Amygdala (tissue), 56 donors: ENCODE results near the gene PRKN.
A peak's percentile ranks its signal among the peaks of the same experiment; 100 is the strongest.

Experiments used
- DNase-seq, 56 donors: peaks; one replicate each; lab custom pipeline; 2025; lab: John Stamatoyannopoulos, UW

Gene PRKN

GRCh38 chr6:162165479-162165878 is 562.1 kb downstream of the PRKN start:
- DNase-seq, result no peak

- DNase-seq, result peak in 1 of 56 donors; percentile 9
Measured at GRCh38 chr6:162157167-162157870, 570.2 kb downstream of the PRKN start.

GRCh38 chr6:162156146-162156545 is 571.4 kb downstream of the PRKN start:
- no peak for DNase-seq

- DNase-seq, result no peak
Measured at GRCh38 chr6:162154930-162155329, 572.6 kb downstream of the PRKN start.

- DNase-seq, result no peak
Measured at GRCh38 chr6:162154001-162154400, 573.6 kb downstream of the PRKN start.

- DNase-seq, result no peak
Measured at GRCh38 chr6:162153120-162153519, 574.4 kb downstream of the PRKN start.

- no peak for DNase-seq
Measured at GRCh38 chr6:162151021-162151665, 576.4 kb downstream of the PRKN start.

GRCh38 chr6:162150295-162150694 is 577.3 kb downstream of the PRKN start:
- DNase-seq, result no peak

GRCh38 chr6:162149786-162150185 is 577.8 kb downstream of the PRKN start:
- no peak for DNase-seq

GRCh38 chr6:162147805-162148204 is 579.8 kb downstream of the PRKN start:
- no peak for DNase-seq

GRCh38 chr6:162147281-162147680 is 580.3 kb downstream of the PRKN start:
- no peak for DNase-seq

- DNase-seq, result no peak
Measured at GRCh38 chr6:162140251-162140852, 587.2 kb downstream of the PRKN start.

- DNase-seq, result no peak
Measured at GRCh38 chr6:162125659-162126058, 601.9 kb downstream of the PRKN start.

- peak in 1 of 56 donors; percentile 6 for DNase-seq
Measured at GRCh38 chr6:162124710-162125435, 602.7 kb downstream of the PRKN start.

- no peak for DNase-seq
Measured at GRCh38 chr6:162123797-162124196, 603.8 kb downstream of the PRKN start.

- peak in 11 of 56 donors; percentile 3 to 27 (median 6) for DNase-seq
Measured at GRCh38 chr6:162119341-162119740, 608.2 kb downstream of the PRKN start.

- no peak for DNase-seq
Measured at GRCh38 chr6:162118706-162119105, 608.9 kb downstream of the PRKN start.

GRCh38 chr6:162116902-162117525 is 610.6 kb downstream of the PRKN start:
- no peak for DNase-seq

GRCh38 chr6:162109480-162110050 is 618.0 kb downstream of the PRKN start:
- no peak for DNase-seq

GRCh38 chr6:162108041-162108440 is 619.5 kb downstream of the PRKN start:
- DNase-seq, result no peak
